NCI-H748 treated with DMSO at 0.1 percent for 48 hours (cell line): ENCODE data around the gene PGM2L1.
"Not testable (repeated sequence)": the region's sequence is repeated elsewhere in the genome, so short reads cannot be mapped to it uniquely, and the experiment has no call there.

Experiments used
- DNase-seq: peaks from one replicate; lab custom pipeline; 2025; lab: John Stamatoyannopoulos, UW

Gene PGM2L1

GRCh38 chr11:74400606-74401005 lies 2.4 kb upstream of the PGM2L1 start:
- DNase-seq: no peak

DNA sequence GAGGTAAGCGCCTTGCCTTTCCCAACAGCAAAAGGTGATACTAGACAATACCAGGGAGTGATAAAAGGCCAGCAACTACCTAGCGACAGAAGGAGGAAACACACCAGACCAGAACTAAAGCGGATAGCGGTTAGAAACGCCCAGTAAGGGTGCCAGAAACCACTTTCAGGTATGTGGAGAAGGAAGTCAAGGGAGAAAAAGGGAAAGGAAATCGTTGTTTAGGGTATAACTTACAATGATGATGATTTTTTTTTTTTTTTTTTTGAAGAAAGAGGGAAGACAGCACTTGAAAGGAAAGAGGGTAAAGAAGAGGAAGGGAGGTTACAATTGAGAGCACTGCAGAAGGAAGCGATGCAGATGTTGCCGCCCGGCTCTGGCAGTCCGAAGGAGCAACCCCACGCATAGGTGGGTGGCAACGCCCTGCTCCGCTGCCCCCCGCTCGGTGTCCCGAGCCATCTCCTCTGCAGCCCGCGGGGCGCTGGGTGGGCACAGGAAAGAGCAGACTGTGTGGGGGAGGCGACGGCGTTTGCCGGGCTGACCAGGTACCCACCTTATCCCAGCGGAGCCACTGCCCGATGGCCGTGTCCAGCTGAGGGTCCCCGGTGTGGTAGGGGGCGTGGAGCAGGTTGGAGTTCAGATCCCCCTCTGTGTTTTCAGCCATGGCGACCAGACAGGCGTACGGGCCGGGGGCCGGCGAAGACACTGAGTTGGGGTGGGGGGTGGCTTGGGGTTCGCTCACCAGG lies 561 bp downstream of the PGM2L1 start:
- peak; percentile 71 for DNase-seq

DNA sequence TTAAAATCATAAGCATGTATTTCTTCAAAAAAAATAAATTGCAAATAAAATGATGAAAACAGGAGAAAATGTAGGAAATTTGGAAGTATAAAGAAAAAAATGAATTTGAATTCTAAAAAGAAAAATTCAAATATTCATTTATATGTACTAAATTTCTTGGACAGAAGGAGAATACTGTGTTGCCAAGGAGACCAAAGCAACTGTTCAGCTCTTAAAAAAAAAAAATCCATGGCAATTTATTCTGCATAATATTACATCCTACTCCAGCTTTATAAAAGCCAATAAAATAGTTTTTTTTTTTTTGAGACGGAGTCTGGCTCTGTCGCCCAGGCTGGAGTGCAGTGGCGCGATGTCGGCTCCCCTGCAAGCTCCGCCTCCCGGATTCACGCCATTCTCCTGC lies 6.0 kb downstream of the PGM2L1 start:
- no peak for DNase-seq

- DNase-seq: no peak
Observed at GRCh38 chr11:74391193-74391592, 7.0 kb downstream of the PGM2L1 start.

DNA sequence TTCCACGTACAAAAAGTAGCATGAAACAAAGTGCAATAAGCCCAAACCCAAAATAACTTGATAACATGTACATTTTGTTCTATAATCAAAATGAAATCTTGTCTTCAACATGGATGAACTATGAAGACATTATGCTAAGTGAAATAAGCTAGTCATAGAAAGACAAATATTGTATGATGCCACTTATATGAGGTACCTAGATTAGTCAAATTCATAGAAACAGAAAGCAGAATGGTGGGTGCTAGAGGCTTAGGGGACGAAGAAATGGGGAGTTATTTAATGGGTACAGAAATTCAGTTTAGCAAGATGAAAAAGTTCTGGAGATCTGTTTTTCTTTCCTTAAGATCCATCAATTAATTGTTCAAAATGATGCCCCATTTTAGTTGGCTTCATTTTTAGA lies 7.5 kb downstream of the PGM2L1 start:
- DNase-seq: no peak

DNA sequence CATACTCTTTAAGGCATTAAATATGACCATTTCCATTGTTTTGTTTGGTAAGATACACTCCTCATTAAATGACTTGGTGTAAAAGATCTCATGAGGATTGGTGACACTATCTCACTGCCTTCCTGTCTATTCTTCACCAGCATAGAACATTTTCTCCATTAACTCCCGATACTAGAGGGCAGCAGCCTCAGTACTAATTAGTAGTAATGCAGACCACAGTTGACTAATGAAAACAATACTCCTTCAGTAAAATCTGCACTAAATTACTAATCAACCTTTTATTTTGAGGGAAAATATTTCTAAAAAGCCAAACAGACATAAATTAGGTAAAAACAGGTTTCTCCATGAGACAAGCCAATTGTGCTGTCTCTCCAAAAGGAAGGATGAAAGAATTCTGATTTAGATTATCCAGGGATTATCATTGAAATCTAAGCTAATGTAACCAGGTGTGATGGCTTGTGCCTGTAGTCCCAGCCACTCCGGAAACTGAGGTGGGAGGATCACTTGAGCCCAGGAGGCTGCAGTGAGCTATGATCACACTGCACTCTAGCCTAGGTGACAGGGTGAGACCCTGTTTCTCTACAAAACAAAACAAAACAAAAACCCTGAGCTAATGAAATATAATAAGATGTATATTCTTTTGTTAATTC lies 9.4 kb downstream of the PGM2L1 start:
- peak; percentile 71 for DNase-seq

DNA sequence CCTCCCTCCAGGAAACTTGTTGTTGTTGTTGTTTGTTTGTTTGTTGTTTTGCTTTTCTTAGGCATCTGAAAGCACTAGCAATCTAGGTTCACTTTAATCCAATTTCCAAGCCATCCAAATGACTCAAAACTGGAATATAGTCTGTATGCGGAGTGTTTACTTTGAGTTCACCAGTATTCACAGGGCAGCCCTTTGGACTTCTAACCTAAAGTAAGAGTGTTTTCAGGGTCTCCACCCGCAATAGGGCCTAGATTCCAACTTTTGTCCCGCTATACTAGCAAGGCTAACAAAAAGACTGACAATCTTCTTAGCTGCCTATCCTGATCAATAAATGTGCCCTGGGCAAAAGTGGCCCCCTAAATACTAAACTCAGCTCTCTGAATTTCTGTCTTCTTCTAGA lies 13.6 kb downstream of the PGM2L1 start:
- no peak for DNase-seq

- peak; percentile 82 for DNase-seq
Observed at GRCh38 chr11:74380746-74381439, 17.3 kb downstream of the PGM2L1 start.

DNA sequence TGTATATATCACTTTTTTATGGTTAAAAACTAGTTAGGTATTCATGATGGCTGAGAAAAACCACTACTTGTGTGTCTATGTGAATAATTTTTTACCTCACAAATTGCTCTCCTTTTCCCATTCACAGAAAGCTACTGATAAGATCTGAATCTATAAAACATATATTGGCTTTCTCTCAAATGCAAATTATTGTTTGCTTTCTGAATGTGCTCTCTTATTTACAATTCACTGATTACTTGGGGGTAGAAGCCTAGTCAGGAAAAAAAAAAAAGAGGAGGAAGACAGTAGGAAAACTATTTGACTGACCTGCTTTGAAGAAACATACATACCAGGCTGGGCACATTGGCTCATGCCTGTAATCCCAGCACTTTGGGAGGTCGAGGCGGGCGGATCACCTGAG lies 20.5 kb downstream of the PGM2L1 start:
- no peak for DNase-seq

DNA sequence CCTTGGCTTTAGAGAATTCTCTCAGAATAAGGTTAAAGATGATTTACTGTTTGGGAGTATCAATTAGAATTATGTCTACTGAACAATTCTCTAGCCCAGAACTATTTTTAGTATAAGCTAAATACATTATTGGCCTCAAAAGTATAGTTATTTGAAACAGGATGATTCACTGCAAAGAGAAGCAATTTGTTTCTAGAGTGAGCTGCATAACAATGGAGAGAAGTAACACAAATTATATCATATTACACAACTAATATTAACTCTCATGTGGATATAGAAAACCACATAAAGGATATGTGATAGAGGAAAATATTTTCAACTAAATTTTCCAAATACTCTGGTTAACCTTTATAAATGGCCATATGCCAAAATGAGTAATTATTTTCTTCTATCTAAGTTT lies 24.9 kb downstream of the PGM2L1 start:
- no peak for DNase-seq

GRCh38 chr11:74371269-74372052 lies 26.8 kb downstream of the PGM2L1 start:
- DNase-seq: no peak

- no peak for DNase-seq
Observed at GRCh38 chr11:74370123-74370522, 28.1 kb downstream of the PGM2L1 start.

- no peak for DNase-seq
Observed at GRCh38 chr11:74367881-74368280, 30.4 kb downstream of the PGM2L1 start.

- DNase-seq: no peak
Observed at GRCh38 chr11:74366576-74366975, 31.7 kb downstream of the PGM2L1 start.

DNA sequence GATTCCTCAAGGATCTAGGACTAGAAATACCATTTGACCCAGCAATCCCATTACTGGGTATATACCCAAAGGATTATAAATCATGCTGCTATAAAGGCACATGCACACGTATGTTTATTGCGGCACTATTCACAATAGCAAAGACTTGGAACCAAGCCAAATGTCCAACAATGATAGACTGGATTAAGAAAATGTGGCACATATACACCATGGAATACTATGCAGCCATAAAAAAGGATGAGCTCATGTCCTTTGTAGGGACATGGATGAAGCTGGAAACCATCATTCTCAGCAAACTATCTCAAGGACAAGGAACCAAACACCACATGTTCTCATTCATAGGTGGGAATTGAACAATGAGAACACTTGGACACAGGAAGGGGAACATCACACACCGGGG lies 32.4 kb downstream of the PGM2L1 start:
- not testable (repeated sequence) for DNase-seq

DNA sequence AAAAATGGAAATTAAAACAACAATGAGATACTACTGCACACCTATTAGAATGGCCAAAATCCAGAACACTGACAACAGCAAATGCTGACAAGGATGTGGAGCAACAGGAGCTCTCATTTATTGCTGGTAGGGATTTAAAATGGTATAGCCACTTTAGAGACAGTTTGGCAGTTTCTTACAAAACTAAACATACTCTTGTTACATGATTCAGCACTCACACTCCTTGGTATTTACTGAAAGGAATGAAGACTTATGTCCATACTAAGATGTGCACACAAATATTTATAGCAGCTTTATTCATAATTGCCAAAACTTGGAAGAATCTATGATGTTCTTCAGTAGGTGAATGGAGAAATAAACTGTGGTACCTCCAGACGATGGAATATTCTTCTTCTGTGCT lies 40.8 kb downstream of the PGM2L1 start:
- no peak for DNase-seq

DNA sequence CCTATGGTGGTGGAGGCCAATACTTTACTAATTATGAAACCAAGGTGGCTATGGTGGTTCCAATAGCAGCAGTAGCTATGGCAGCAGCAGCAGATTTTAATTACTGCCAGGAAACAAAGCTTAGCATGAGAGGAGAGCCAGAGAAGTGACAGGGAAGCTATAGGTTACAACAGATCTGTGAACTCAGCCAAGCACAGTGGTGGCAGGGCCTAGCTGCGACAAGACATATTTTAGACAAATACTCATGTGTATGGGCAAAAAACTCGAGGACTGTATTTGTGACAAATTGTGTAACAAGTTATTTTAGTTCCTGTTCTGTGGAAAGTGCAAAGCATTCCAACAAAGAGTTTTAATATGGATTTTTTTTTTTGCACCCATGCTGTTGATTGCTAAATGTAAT lies 42.6 kb downstream of the PGM2L1 start:
- no peak for DNase-seq

GRCh38 chr11:74354036-74354435 lies 44.2 kb downstream of the PGM2L1 start:
- no peak for DNase-seq

- DNase-seq: no peak
Observed at GRCh38 chr11:74347381-74347780, 50.9 kb downstream of the PGM2L1 start.

- DNase-seq: no peak
Observed at GRCh38 chr11:74345420-74345819, 52.8 kb downstream of the PGM2L1 start.

- DNase-seq: no peak
Observed at GRCh38 chr11:74341921-74342320, 56.3 kb downstream of the PGM2L1 start.

- DNase-seq: no peak
Observed at GRCh38 chr11:74339619-74340018, 58.6 kb downstream of the PGM2L1 start.
